ENCODE data around the gene C3orf70.

The C3orf70 gene

GRCh38 chr3:185152410-185153170 is at the start of gene C3orf70:
TSS of gene C3orf70 (minus strand) at chr3:185153060. CDS start at chr3:185152823, 237 bp downstream.
- Histone ChIP-seq H3K27me3 (ENCODE audit: control insufficient read depth in 1 of 2, insufficient read depth in 2 of 2, low read length in 2 of 2) (peaks cover 8 to 15% of the 10 kb centered on the region in 2 donors), H3K27ac (ENCODE audit: low read depth, low read length) (peak within 1 kb of the TSS; percentile 41), H3K36me3 (ENCODE audit: control insufficient read depth in 1 of 2, insufficient read depth in 2 of 2, low read length in 2 of 2) (no peaks in the 10 kb centered on the region), H3K9ac (ENCODE audit: low read depth in 1 of 2, low read length in 2 of 2) (peak within 1 kb of the TSS; percentile 56 to 60), H3K9me3 (ENCODE audit: control insufficient read depth in 1 of 2, low read length in 2 of 2) (no peaks in the 10 kb centered on the region), H3K4me3 (ENCODE audit: low read depth in 1 of 2, low read length in 2 of 2) (peak within 1 kb of the TSS; percentile 79 to 84), H3K4me1 (ENCODE audit: control insufficient read depth in 1 of 2, insufficient read depth in 2 of 2, low read length in 2 of 2) (peaks cover 3 to 4% of the 10 kb centered on the region in 2 donors)

- Histone ChIP-seq H3K9ac (ENCODE audit: low read depth in 1 of 2, low read length in 2 of 2) (no peak overlapping the region), H3K4me3 (ENCODE audit: low read depth in 1 of 2, low read length in 2 of 2) (no peak overlapping the region), H3K9me3 (ENCODE audit: control insufficient read depth in 1 of 2, low read length in 2 of 2) (no peaks in the 10 kb centered on the region), H3K27me3 (ENCODE audit: control insufficient read depth in 1 of 2, insufficient read depth in 2 of 2, low read length in 2 of 2) (no peaks in the 10 kb centered on the region), H3K27ac (ENCODE audit: low read depth, low read length) (no peak overlapping the region), H3K4me1 (ENCODE audit: control insufficient read depth in 1 of 2, insufficient read depth in 2 of 2, low read length in 2 of 2) (no peaks in the 10 kb centered on the region), H3K36me3 (ENCODE audit: control insufficient read depth in 1 of 2, insufficient read depth in 2 of 2, low read length in 2 of 2) (peaks cover 4 to 21% of the 10 kb centered on the region in 2 donors)
Measured at GRCh38 chr3:185200639-185201038, 47.8 kb upstream of the C3orf70 start.

- Histone ChIP-seq H3K27ac (ENCODE audit: low read depth, low read length) (no peak overlapping the region), H3K9me3 (ENCODE audit: control insufficient read depth in 1 of 2, low read length in 2 of 2) (no peaks in the 10 kb centered on the region), H3K4me3 (ENCODE audit: low read depth in 1 of 2, low read length in 2 of 2) (no peak overlapping the region), H3K27me3 (ENCODE audit: control insufficient read depth in 1 of 2, insufficient read depth in 2 of 2, low read length in 2 of 2) (no peaks in the 10 kb centered on the region), H3K9ac (ENCODE audit: low read depth in 1 of 2, low read length in 2 of 2) (no peak overlapping the region), H3K36me3 (ENCODE audit: control insufficient read depth in 1 of 2, insufficient read depth in 2 of 2, low read length in 2 of 2) (peaks cover 4 to 21% of the 10 kb centered on the region in 2 donors), H3K4me1 (ENCODE audit: control insufficient read depth in 1 of 2, insufficient read depth in 2 of 2, low read length in 2 of 2) (no peaks in the 10 kb centered on the region)
Measured at GRCh38 chr3:185199671-185200070, 46.8 kb upstream of the C3orf70 start.

- Histone ChIP-seq H3K4me1 (ENCODE audit: control insufficient read depth in 1 of 2, insufficient read depth in 2 of 2, low read length in 2 of 2) (no peaks in the 10 kb centered on the region), H3K9me3 (ENCODE audit: control insufficient read depth in 1 of 2, low read length in 2 of 2) (no peaks in the 10 kb centered on the region), H3K27me3 (ENCODE audit: control insufficient read depth in 1 of 2, insufficient read depth in 2 of 2, low read length in 2 of 2) (no peaks in the 10 kb centered on the region), H3K36me3 (ENCODE audit: control insufficient read depth in 1 of 2, insufficient read depth in 2 of 2, low read length in 2 of 2) (peaks cover 4 to 19% of the 10 kb centered on the region in 2 donors), H3K4me3 (ENCODE audit: low read depth in 1 of 2, low read length in 2 of 2) (no peak overlapping the region), H3K9ac (ENCODE audit: low read depth in 1 of 2, low read length in 2 of 2) (no peak overlapping the region), H3K27ac (ENCODE audit: low read depth, low read length) (no peak overlapping the region)
Measured at GRCh38 chr3:185199206-185199605, 46.3 kb upstream of the C3orf70 start.

- Histone ChIP-seq H3K36me3 (ENCODE audit: control insufficient read depth in 1 of 2, insufficient read depth in 2 of 2, low read length in 2 of 2) (peaks cover 14 to 25% of the 10 kb centered on the region in 2 donors), H3K9ac (ENCODE audit: low read depth in 1 of 2, low read length in 2 of 2) (no peak overlapping the region), H3K4me1 (ENCODE audit: control insufficient read depth in 1 of 2, insufficient read depth in 2 of 2, low read length in 2 of 2) (no peaks in the 10 kb centered on the region), H3K27ac (ENCODE audit: low read depth, low read length) (no peak overlapping the region), H3K27me3 (ENCODE audit: control insufficient read depth in 1 of 2, insufficient read depth in 2 of 2, low read length in 2 of 2) (no peaks in the 10 kb centered on the region), H3K4me3 (ENCODE audit: low read depth in 1 of 2, low read length in 2 of 2) (no peak overlapping the region), H3K9me3 (ENCODE audit: control insufficient read depth in 1 of 2, low read length in 2 of 2) (no peaks in the 10 kb centered on the region)
Measured at GRCh38 chr3:185197068-185197467, 44.2 kb upstream of the C3orf70 start.

- no peaks in the 10 kb centered on the region for H3K9me3 ChIP-seq (ENCODE audit: control insufficient read depth in 1 of 2, low read length in 2 of 2)
- no peaks in the 10 kb centered on the region for H3K27me3 ChIP-seq (ENCODE audit: control insufficient read depth in 1 of 2, insufficient read depth in 2 of 2, low read length in 2 of 2)
- H3K4me3 ChIP-seq (ENCODE audit: low read depth in 1 of 2, low read length in 2 of 2): no peak overlapping the region
- no peaks in the 10 kb centered on the region for H3K4me1 ChIP-seq (ENCODE audit: control insufficient read depth in 1 of 2, insufficient read depth in 2 of 2, low read length in 2 of 2)
- peaks cover 10 to 12% of the 10 kb centered on the region in 2 donors for H3K36me3 ChIP-seq (ENCODE audit: control insufficient read depth in 1 of 2, insufficient read depth in 2 of 2, low read length in 2 of 2)
- no peak overlapping the region for H3K27ac ChIP-seq (ENCODE audit: low read depth, low read length)
- no peak overlapping the region for H3K9ac ChIP-seq (ENCODE audit: low read depth in 1 of 2, low read length in 2 of 2)
Measured at GRCh38 chr3:185195652-185196051, 42.8 kb upstream of the C3orf70 start.

- Histone ChIP-seq H3K9ac (ENCODE audit: low read depth in 1 of 2, low read length in 2 of 2) (no peak overlapping the region), H3K4me3 (ENCODE audit: low read depth in 1 of 2, low read length in 2 of 2) (no peak overlapping the region), H3K36me3 (ENCODE audit: control insufficient read depth in 1 of 2, insufficient read depth in 2 of 2, low read length in 2 of 2) (peaks cover 10 to 12% of the 10 kb centered on the region in 2 donors), H3K27ac (ENCODE audit: low read depth, low read length) (no peak overlapping the region), H3K4me1 (ENCODE audit: control insufficient read depth in 1 of 2, insufficient read depth in 2 of 2, low read length in 2 of 2) (no peaks in the 10 kb centered on the region), H3K9me3 (ENCODE audit: control insufficient read depth in 1 of 2, low read length in 2 of 2) (no peaks in the 10 kb centered on the region), H3K27me3 (ENCODE audit: control insufficient read depth in 1 of 2, insufficient read depth in 2 of 2, low read length in 2 of 2) (no peaks in the 10 kb centered on the region)
Measured at GRCh38 chr3:185188816-185189215, 36.0 kb upstream of the C3orf70 start.

GRCh38 chr3:185187391-185187790 is 34.5 kb upstream of the C3orf70 start:
- no peak overlapping the region for H3K9ac ChIP-seq (ENCODE audit: low read depth in 1 of 2, low read length in 2 of 2)

GRCh38 chr3:185176750-185177359 is 24.0 kb upstream of the C3orf70 start:
- Histone ChIP-seq H3K9ac (ENCODE audit: low read depth in 1 of 2, low read length in 2 of 2) (peak overlapping the region in 1 of 2 donors; percentile 6), H3K36me3 (ENCODE audit: control insufficient read depth in 1 of 2, insufficient read depth in 2 of 2, low read length in 2 of 2) (no peaks in the 10 kb centered on the region), H3K27ac (ENCODE audit: low read depth, low read length) (no peak overlapping the region), H3K9me3 (ENCODE audit: control insufficient read depth in 1 of 2, low read length in 2 of 2) (no peaks in the 10 kb centered on the region), H3K4me1 (ENCODE audit: control insufficient read depth in 1 of 2, insufficient read depth in 2 of 2, low read length in 2 of 2) (peaks cover 17 to 21% of the 10 kb centered on the region in 2 donors), H3K27me3 (ENCODE audit: control insufficient read depth in 1 of 2, insufficient read depth in 2 of 2, low read length in 2 of 2) (no peaks in the 10 kb centered on the region), H3K4me3 (ENCODE audit: low read depth in 1 of 2, low read length in 2 of 2) (no peak overlapping the region)

More at GRCh38 chr3:185187391-185187790, 34.5 kb upstream of the C3orf70 start:
- Histone ChIP-seq H3K27me3 (ENCODE audit: control insufficient read depth in 1 of 2, insufficient read depth in 2 of 2, low read length in 2 of 2) (no peaks in the 10 kb centered on the region), H3K4me1 (ENCODE audit: control insufficient read depth in 1 of 2, insufficient read depth in 2 of 2, low read length in 2 of 2) (no peaks in the 10 kb centered on the region), H3K36me3 (ENCODE audit: control insufficient read depth in 1 of 2, insufficient read depth in 2 of 2, low read length in 2 of 2) (peaks cover 3% of the 10 kb centered on the region in 2 donors), H3K4me3 (ENCODE audit: low read depth in 1 of 2, low read length in 2 of 2) (no peak overlapping the region), H3K27ac (ENCODE audit: low read depth, low read length) (no peak overlapping the region), H3K9me3 (ENCODE audit: control insufficient read depth in 1 of 2, low read length in 2 of 2) (no peaks in the 10 kb centered on the region)

GRCh38 chr3:185175370-185175987 is 22.6 kb upstream of the C3orf70 start:
- Histone ChIP-seq H3K9me3 (ENCODE audit: control insufficient read depth in 1 of 2, low read length in 2 of 2) (no peaks in the 10 kb centered on the region), H3K4me1 (ENCODE audit: control insufficient read depth in 1 of 2, insufficient read depth in 2 of 2, low read length in 2 of 2) (peaks cover 17 to 21% of the 10 kb centered on the region in 2 donors), H3K9ac (ENCODE audit: low read depth in 1 of 2, low read length in 2 of 2) (peak overlapping the region; percentile 41 to 48), H3K27me3 (ENCODE audit: control insufficient read depth in 1 of 2, insufficient read depth in 2 of 2, low read length in 2 of 2) (no peaks in the 10 kb centered on the region), H3K27ac (ENCODE audit: low read depth, low read length) (peak overlapping the region; percentile 67), H3K36me3 (ENCODE audit: control insufficient read depth in 1 of 2, insufficient read depth in 2 of 2, low read length in 2 of 2) (no peaks in the 10 kb centered on the region), H3K4me3 (ENCODE audit: low read depth in 1 of 2, low read length in 2 of 2) (peak overlapping the region; percentile 47 to 62)

All from duodenal mucosa (tissue), 2 donors.